ENCODE data around the gene GPRC5D.

The GPRC5D gene

GRCh38 chr12:12990700-12991468, 38.9 kb upstream of the GPRC5D start:
- TF ChIP-seq GATA3 (IDR thresholded peaks at IDR 0.05; ENCODE audit: low read depth, low read length) (no peak), GATA2 (IDR thresholded peaks at IDR 0.05; ENCODE audit: low read depth, low read length) (no peak)

DNA sequence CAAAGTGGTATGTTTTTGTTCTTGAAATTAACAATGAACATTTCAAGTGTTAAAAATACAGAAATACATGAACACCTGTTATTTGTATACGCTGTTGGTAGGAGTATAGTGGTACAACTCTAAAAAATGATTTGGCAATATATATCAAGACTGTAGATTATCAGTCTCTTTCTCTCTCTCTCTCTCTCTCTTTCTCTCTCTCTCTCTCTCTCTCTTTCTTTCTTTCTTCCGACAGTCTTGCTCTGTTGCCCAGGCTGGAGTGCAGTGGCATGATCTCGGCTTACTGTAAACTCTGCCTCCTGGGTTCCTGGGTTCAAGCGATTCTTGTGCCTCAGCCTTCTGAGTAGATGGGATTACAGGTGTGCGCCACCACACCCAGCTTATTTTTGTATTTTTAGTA, 35.5 kb upstream of the GPRC5D start:
- TF ChIP-seq GATA2 (IDR thresholded peaks at IDR 0.05; ENCODE audit: low read depth, low read length) (no peak), GATA3 (IDR thresholded peaks at IDR 0.05; ENCODE audit: low read depth, low read length) (no peak)

GRCh38 chr12:12986775-12987331, 34.9 kb upstream of the GPRC5D start:
- TF ChIP-seq GATA2 (IDR thresholded peaks at IDR 0.05; ENCODE audit: low read depth, low read length) (no peak), GATA3 (IDR thresholded peaks at IDR 0.05; ENCODE audit: low read depth, low read length) (no peak)

GRCh38 chr12:12985817-12986408, 33.9 kb upstream of the GPRC5D start:
- TF ChIP-seq GATA2 (IDR thresholded peaks at IDR 0.05; ENCODE audit: low read depth, low read length) (no peak), GATA3 (IDR thresholded peaks at IDR 0.05; ENCODE audit: low read depth, low read length) (no peak)

- TF ChIP-seq GATA2 (IDR thresholded peaks at IDR 0.05; ENCODE audit: low read depth, low read length) (no peak), GATA3 (IDR thresholded peaks at IDR 0.05; ENCODE audit: low read depth, low read length) (no peak)
These were observed 32.2 kb upstream of the GPRC5D start for GRCh38 chr12:12984149-12984548.

- TF ChIP-seq GATA2 (IDR thresholded peaks at IDR 0.05; ENCODE audit: low read depth, low read length) (no peak), GATA3 (IDR thresholded peaks at IDR 0.05; ENCODE audit: low read depth, low read length) (no peak)
These were observed 31.6 kb upstream of the GPRC5D start for GRCh38 chr12:12983420-12984035.

DNA sequence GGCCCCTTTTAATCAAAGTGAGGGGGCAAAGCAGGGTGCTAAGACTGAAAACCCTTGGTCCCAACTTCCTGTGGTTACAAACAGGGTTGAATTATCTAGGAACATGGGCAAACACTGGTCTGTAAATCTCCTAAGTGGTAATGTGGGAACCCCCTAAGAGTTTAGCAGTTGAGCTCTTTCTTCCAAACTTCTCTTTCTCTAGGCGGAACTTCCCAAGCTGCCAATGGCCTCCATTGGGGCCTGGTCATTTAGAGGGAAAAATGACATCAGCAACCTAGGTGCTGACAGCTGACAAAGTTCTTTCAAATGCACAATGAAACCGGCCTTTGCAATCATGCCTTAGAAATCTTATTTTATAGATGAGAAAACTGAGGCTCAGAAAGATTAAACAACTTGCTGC, 30.4 kb upstream of the GPRC5D start:
- TF ChIP-seq GATA2 (IDR thresholded peaks at IDR 0.05; ENCODE audit: low read depth, low read length) = no peak
- TF ChIP-seq GATA3 (IDR thresholded peaks at IDR 0.05; ENCODE audit: low read depth, low read length) = no peak

GRCh38 chr12:12979731-12980259, 27.8 kb upstream of the GPRC5D start:
- no peak for TF ChIP-seq GATA3 (IDR thresholded peaks at IDR 0.05; ENCODE audit: low read depth, low read length)
- TF ChIP-seq GATA2 (IDR thresholded peaks at IDR 0.05; ENCODE audit: low read depth, low read length) = no peak

- no peak for TF ChIP-seq GATA3 (IDR thresholded peaks at IDR 0.05; ENCODE audit: low read depth, low read length)
- TF ChIP-seq GATA2 (IDR thresholded peaks at IDR 0.05; ENCODE audit: low read depth, low read length) = no peak
These were observed 27.2 kb upstream of the GPRC5D start for GRCh38 chr12:12979126-12979525.

DNA sequence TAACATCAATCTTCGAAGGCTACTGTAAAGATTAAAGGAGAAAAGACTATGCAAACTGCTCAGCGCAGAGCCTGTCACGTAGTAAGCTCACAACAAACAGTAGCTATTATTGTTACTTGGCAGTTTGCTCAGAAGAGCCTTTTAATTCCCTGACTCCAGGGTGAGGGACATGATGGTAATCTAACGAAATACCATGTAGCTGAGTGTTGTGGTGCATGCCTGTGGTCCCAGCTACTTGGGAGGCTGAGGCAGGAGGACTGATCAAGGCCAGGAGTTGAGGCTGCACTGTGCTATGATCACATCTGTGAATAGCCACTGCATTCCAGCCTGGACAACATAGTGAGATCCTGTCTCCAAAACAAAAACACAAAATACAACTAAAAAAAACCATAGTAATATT, 25.3 kb upstream of the GPRC5D start:
- TF ChIP-seq GATA3 (IDR thresholded peaks at IDR 0.05; ENCODE audit: low read depth, low read length) = no peak
- TF ChIP-seq GATA2 (IDR thresholded peaks at IDR 0.05; ENCODE audit: low read depth, low read length) = no peak

GRCh38 chr12:12976366-12976765, 24.4 kb upstream of the GPRC5D start:
- TF ChIP-seq GATA2 (IDR thresholded peaks at IDR 0.05; ENCODE audit: low read depth, low read length) (no peak), GATA3 (IDR thresholded peaks at IDR 0.05; ENCODE audit: low read depth, low read length) (no peak)

DNA sequence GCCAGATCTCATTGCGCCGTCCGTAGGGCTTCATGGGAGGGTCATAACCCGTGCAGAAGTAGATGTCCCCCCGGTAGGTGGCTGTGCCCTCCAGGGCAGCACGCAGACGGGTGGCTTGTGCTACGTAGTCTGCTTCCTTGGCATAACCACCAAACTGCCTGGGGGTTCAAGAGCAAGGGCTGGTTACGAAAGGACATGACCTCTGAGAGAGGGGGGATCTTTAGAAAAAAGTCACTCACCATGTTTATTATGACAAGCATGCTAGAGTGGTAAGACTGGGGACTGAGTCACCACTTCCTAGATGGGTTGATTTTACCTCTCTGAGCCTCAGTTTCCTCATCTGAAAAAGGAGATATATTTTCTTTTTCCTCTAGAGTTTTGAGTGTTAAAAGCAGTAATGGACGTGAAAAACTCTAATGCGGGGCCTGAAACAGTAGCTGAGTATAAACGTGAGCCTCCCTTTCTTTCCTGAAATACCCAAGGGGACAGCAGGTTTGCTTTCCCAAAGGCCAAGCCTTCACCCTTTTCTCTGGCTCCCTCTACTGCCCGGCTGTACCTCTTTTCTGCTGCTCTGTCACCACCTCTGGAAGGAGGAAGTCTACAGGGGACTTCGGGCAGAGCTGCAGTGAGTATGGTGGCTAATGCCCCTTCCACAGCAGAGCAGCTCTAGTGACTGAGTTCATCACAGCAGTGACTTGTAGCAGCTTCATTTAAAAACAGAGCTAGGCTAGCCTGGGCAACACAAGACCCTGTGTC, 23.5 kb upstream of the GPRC5D start:
- TF ChIP-seq GATA3 (IDR thresholded peaks at IDR 0.05; ENCODE audit: low read depth, low read length) (no peak), GATA2 (IDR thresholded peaks at IDR 0.05; ENCODE audit: low read depth, low read length) (no peak)

DNA sequence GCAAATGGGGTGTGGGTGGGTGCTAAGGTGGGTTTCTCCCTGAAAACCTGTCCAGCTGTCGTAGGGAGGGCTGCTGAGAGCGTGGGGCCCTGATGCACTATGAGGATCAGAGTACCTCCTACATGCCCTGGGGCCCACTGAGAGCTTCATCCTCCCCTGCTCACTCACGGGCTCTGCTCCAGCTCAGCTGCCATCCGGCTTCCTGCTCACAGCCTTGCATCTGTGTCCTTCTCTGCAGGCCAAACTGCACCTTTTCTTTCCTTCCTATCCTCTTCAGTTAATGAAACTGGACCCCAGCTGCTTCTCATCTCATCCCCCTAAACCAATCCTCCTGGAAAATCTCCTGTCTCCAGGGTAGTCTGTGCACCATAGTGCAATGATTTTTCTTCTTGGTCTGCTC, 22.2 kb upstream of the GPRC5D start:
- no peak for TF ChIP-seq GATA3 (IDR thresholded peaks at IDR 0.05; ENCODE audit: low read depth, low read length)
- TF ChIP-seq GATA2 (IDR thresholded peaks at IDR 0.05; ENCODE audit: low read depth, low read length) = no peak

DNA sequence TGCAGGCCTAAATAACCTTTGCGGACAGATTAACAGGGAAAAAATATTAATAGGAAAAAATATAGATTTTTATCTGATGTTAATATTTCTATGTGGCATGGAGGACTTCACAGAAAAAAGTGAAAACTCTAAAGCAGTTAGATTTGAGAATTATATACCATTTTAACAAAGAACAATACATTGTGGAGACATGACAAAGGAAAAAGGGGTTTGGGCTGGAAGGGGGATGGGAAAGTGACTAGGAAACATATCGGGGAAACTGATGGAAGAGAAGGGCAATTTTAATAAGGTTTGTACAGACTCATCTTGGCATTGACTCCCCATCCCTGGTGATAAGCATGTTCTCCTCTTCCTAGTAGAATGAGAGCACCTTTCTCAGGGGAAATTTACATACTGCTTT, 21.0 kb upstream of the GPRC5D start:
- no peak for TF ChIP-seq GATA2 (IDR thresholded peaks at IDR 0.05; ENCODE audit: low read depth, low read length)

All from SH-SY5Y (cell line).